Suprapubic skin (tissue), 3 donors: ENCODE results near the gene RAB27B.

Experiments used
- EP300 ChIP-seq: sonication (generic); formaldehyde crosslinking; IDR thresholded peaks from one replicate; pipeline ENCODE4 v1.6.1; 2017; ENCODE audit warnings: antibody characterized with exemption
- TF ChIP-seq, protein P1 (sequence below), 2 donors: fragments of 200-600 bp in 1 of 2; fragments of 450-650 bp in 1 of 2; sonication (generic) in 1 of 2; IDR thresholded peaks; one replicate each; pipeline ENCODE4 v1.5.1; 2016 to 2019; ENCODE audit warnings: antibody characterized with exemption in 2 of 2, mild to moderate bottlenecking in 1 of 2, moderate library complexity in 1 of 2

- TF ChIP-seq EP300, result no peak
- TF ChIP-seq, protein P1, sequence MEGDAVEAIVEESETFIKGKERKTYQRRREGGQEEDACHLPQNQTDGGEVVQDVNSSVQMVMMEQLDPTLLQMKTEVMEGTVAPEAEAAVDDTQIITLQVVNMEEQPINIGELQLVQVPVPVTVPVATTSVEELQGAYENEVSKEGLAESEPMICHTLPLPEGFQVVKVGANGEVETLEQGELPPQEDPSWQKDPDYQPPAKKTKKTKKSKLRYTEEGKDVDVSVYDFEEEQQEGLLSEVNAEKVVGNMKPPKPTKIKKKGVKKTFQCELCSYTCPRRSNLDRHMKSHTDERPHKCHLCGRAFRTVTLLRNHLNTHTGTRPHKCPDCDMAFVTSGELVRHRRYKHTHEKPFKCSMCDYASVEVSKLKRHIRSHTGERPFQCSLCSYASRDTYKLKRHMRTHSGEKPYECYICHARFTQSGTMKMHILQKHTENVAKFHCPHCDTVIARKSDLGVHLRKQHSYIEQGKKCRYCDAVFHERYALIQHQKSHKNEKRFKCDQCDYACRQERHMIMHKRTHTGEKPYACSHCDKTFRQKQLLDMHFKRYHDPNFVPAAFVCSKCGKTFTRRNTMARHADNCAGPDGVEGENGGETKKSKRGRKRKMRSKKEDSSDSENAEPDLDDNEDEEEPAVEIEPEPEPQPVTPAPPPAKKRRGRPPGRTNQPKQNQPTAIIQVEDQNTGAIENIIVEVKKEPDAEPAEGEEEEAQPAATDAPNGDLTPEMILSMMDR (IDR thresholded peaks at IDR 0.05), result no peak
These were observed 82.1 kb downstream of the RAB27B start for GRCh38 chr18:54910161-54910919.
